NCI-H2196 treated with DMSO at 0.1 percent for 48 hours (cell line): ENCODE measurements around the gene GYPC.

ENCODE experiments used
- DNase-seq: peaks from one replicate; lab custom pipeline; 2025; ENCODE audit not compliant: unreplicated experiment; lab: John Stamatoyannopoulos, UW

The GYPC gene

DNA sequence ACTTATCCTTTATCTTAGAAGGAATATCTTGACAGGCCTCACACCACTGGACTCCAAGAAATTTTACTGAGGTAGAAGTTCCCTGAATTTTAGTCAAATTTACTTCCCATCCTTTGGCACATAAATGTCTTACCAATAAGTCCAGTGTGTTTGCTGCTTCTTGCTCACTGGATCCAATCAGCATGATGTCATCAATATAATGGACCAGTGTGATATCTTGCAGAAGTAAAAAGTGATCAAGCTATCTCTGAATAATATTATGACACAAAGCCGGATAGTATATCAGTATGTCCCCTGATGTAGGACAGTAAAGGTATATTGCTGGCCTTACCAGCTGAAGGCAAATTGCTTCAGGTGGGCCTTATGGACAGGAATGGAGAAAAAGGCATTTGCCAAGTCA is 6.9 kb upstream of the GYPC start:
- DNase-seq = no peak

- no peak for DNase-seq
These were observed 5.0 kb upstream of the GYPC start for GRCh38 chr2:126650994-126651393.

- DNase-seq = no peak
These were observed 3.6 kb upstream of the GYPC start for GRCh38 chr2:126652323-126652891.

DNA sequence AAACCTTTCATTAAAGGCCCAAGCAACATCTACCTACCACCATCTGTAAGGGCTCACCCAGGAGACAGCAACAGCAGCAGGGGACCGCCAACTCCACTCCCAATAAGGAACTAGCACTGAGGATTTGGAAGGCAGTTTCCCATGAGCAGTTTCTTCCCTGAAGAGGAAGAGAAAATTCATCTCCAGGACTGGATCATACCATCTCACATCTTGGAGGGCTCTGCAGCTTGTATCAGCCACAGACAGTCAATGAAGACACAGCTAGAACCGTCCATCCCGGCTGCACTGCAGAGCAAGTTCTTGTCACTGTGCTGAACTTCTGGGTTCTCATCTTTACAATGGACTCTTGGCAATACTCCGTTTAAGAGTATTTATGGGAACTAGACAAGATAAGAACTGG is 2.8 kb upstream of the GYPC start:
- no peak for DNase-seq

GRCh38 chr2:126653761-126654160 is 2.2 kb upstream of the GYPC start:
- no peak for DNase-seq

DNA sequence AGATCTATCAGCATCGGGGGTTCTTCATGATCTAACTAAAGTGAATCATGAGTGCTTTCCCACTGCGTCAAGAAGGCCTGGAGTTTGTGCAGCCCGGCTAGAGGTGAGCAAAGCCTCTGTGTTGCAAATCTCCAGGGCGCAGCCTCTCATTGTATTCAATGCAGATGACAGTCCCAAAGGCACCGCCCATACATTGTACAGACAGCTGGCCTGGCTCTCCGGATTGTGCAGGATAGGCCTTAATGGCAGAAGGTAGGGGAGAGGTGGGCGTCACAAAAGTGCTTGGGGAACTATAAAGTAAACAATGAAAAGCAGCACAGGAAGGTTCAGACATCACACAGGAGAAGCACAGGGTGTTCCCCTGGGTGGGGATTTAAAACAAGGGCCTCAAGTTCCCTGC is 907 bp upstream of the GYPC start:
- DNase-seq = no peak

DNA sequence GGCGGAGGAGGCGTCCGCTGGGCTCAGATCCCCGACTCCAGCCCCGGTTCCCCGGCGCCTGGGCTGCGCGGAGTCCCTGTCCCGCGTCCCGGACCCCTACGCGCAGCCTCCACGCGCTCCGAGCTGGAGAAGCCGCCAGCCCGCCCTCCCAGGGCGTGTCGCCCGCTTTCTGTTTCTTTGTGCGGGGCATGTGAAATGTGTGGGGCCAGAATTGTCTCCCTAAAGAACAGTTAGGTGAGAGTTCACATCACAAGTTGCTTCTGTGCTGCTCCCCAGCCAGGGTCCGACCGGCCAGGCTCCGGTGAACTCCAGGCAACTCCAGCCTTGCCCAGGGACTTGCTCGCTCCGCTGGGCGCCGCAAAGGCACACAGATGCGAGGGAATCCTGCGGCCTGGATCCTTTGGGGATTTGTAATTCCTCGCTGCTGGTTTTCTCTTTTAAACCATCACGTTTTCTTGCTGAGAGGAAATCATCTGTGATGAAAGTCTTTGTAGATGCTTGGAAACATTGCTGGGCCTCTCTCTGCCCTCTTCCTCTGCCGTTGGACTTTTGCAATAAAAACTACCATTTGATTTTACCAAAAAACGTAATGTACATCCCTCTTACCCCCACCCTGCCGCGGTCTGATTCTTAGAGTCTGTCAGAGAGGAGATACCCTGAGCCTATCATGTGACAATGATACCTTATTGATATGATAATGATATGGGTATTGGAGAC is 631 bp downstream of the GYPC start:
- DNase-seq = no peak

- no peak for DNase-seq
These were observed 1.2 kb downstream of the GYPC start for GRCh38 chr2:126657148-126657635.

DNA sequence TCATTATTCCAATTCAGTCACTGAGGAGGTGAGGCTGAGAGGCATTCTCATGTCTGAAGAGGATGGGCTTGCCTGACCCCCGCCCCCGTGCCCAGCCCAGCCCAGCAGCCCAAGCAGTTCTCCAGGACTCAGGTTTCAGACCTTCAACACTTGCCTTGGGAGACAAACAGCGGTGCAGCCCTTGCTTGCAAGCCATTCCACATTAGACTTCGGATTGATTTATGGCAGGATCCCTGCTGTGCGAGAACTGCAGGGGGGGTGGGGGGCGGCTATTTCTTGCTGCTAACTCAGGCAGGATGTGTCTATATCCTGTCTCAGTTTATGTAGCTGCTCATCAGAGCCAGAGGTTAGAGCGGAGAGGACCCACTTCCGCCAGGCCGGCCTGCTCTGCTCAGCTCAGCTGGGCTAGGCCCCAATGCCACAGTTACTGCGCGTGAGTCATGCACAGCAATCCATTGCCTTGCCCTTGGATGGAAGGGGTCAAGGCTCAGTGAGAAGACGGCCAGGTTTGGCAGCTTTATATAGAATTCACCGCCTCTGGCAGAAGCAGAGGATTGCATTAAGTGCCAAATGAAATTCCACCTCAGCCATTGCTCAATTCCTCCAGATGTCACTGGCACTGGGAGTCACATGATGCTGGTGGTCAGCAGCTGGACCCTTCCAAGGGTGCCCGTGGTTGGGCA is 1.8 kb downstream of the GYPC start:
- DNase-seq = no peak

DNA sequence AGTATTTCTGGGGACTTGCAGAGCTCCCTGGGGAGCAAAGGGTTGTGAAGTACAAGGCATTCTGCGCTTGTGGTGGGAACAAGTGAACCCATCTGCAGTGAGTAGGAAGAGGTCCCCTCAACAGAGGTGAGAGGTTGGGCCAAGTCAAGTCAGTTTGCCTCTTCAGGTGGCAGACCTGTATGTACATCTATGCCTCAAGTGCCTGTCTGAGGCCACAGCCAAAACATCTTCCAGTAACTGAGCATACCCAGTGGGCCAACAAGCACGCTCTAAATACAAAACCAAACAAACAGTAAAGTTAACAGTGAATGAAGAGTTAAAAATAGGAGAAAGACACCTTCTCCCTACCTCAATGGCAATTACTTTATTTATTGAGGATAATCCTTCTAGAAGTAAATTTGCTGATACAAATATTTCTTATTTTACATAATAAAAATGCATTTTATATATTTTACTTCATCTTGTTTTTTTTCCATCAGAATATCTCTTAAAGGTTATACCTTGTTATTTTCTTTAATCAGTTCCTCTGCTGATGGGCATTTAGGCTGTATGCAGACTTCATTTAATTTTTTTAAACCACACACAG is 2.5 kb downstream of the GYPC start:
- no peak for DNase-seq

- DNase-seq = no peak
These were observed 3.1 kb downstream of the GYPC start for GRCh38 chr2:126658905-126659561.

DNA sequence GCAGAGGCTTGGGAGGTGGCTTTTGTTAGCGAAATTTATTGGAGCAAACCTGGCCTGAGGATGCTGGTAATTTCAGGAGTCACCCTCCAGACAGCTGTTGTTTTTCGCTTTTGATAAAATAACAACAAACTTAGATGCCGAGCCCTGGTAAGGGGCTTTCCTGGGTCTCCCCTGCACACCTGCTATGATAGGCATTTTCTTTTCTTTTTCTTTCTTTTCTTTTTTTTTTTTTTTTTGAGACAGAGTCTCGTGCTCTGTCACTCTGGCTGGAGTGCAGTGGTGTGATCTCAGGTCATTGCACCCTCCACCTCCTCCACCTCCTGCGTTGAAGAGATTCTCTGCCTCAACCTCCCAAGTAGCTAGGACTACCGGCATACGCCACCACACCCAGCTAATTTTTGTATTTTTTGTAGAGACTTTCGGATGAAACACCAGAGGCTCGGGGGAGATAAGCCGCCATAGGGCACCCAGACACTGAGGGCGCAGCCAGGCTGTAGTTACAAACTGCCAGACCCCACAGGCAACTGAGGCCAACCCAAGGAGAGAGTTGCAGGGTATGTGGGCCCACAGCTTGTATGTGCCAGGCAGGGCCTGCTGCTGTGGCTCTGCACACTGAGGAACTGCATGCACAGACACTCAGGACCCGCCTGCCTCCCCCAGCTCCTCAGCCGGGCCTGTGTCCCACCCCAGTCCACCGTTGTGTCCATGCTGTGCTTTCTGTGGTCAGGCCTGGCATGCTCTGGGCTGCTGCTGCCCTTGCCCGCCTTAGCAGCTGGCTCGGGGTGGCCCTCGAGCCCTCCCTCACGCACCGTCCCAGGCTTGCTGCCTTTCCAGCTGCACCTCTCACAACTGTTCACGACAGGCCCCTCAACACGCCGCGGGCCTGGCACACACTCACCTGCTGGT is 3.9 kb downstream of the GYPC start:
- DNase-seq = no peak

DNA sequence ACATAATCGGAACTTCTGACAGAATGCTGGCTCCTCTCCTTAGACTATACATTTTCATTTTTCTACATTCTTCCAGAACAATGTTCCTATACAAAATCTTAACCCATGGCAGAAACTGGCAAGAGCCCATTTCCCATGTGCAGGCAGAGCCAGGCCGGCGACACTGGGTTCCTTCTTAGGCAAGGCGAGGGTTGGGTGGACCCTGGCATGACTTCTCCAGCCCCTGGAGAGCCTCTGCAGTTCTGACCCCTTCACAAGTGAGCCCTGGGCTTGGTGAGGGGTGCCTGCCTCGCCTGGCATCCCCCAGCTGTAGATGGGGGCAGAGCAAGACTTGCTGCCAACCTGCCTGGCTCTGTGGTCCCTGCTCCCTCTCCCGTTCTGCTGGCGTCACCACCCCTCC is 5.0 kb downstream of the GYPC start:
- no peak for DNase-seq

DNA sequence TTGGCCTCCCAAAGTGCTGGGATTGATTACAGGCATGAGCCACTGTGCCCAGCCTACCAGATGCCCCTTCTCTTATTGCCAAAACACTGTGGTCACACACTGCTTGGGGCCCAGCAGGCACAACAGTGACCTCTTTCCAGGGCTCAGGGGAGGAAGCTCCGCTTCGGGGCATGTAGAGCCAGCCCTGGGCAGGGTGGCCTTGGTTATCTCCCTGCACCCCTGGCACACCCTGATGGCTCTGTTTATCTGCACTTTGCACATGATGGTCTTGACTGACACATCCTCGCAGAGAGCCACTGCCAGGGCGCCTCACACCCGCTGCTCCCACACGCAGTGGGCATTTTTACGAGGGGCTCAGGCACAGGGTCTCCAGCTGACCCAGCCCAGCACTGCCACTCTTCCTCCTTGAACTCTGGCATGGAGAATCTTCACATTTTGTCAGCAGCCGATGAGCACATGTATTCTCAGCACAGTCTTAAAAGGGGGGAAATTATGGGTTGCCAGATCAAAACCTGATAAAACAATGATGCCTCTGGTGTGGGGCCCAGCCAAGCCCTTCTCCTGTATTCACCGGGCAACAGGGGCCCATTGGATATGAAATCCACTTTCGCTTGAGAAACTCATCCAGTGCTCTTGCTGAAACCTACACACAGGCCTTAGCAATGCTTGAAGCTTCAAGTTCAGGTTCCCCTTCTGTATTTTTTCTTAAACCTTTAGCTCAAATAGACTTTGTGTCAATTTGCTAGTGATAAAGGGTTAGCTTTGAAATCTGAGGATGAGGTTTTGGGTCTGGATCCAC is 5.9 kb downstream of the GYPC start:
- DNase-seq = no peak

DNA sequence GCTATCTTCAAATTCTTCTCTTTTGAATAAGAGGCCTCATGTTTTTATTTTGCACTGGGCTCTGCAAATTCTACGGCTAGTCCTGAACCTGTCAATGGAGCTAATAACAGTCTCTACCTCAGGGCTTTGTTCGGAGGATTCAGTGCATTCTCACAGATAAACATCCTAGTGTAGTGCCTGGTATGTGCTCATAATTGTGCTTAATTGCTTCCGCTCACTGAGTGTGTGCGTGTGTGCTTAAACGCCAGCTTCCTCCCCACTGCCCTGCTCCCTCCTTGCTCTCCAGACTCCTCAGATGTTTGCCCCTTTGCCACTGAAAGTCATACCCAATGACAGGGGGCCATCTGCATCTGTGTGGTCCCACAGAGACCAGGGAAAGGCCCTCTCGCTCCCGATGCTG is 6.7 kb downstream of the GYPC start:
- no peak for DNase-seq

DNA sequence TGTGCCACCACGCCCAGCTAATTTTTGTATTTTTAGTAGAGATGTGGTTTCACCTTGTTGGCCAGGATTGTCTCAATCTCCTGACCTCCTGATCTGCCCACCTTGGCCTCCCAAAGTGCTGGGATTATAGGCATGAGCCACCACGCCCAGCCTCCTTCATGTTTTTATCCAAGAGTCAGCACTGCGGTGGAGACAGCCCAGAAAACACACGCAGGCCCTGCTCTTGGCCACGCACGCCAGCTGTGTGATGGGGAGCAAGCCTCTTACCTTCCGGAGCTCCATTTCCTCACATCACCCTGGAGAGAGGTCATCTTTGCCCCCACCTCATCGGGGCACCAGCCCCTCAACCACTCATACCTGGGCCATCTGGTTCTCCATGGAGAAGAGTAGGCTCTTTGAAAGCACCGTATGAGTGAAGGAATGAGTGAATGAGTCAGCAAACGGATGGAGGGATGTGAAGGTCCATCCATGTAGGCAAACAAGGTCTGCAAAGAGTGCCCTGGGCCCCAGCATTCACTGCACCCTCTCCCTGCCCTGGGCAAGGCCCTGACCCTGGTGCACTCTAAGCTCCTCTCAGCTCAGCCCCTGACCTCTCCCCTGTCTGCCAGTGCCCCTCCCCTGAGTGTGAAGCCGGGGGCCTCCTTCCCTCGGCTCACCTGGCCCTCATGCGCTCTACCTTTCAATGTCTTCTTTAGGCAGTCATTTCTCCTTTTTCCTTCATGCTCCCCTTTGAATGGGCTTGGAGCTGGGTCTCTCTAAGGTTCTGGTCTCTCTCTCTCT is 7.4 kb downstream of the GYPC start:
- no peak for DNase-seq

- DNase-seq = no peak
These were observed 8.3 kb downstream of the GYPC start for GRCh38 chr2:126664234-126664633.

- DNase-seq = no peak
These were observed 8.7 kb downstream of the GYPC start for GRCh38 chr2:126664639-126665038.

DNA sequence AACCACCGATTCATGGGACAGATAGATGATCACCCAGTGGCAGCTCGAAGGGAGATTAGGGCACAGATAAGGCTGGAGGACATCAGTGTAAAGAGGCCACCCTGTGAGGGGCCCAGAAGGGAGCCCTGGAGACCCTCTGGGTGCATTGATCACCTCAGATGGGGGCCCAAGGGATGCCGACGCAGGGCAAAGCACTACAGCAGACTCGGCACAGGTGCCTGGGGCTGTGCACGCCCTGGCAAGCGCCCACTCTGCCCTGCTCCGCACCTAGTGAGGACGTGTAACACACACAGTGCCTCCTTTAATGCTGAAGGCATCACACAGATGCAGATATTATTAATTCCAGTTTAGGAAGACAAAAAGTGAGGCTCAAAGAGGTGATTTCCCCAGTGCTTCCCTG is 9.5 kb downstream of the GYPC start:
- no peak for DNase-seq
